HG03108 (cell line): ENCODE results near the gene MTX2.
"Not testable (repeated sequence)": the region's sequence is repeated elsewhere in the genome, so short reads cannot be mapped to it uniquely, and the experiment has no call there.

Experiments
- ATAC-seq: cut with Tn5 transposase; IDR thresholded peaks from one replicate; pipeline ENCODE4 v1.9.1; 2021; ENCODE audit warnings: moderate library complexity; ENCODE audit not compliant: unreplicated experiment

Gene MTX2

DNA sequence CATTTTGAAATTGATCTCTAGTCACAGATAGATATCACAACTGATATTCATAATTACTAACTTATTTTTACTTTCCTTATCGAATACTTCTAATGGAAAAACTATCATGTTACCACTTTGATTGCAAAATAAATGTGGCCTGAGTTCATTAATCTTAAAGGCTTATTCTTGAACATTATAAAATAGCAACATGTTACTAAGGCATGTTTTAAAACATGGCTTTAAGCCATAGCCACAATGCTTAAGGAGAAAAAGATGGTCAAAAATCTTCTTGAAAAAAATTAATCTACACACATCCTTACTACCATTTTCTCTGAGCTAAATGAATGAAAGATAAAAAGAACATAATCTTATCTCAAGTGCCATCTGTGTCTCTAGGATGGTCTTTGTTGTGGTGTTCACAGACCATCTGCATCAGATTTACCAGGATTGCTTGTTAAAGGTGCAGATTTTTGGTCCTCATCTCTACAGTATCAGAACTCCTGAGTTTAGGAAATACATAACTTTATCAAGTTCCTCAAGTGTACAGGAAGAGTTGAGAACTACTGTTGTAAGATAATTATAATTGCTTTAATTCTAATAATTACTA lies 15.3 kb downstream of the MTX2 start:
- ATAC-seq, result no peak

DNA sequence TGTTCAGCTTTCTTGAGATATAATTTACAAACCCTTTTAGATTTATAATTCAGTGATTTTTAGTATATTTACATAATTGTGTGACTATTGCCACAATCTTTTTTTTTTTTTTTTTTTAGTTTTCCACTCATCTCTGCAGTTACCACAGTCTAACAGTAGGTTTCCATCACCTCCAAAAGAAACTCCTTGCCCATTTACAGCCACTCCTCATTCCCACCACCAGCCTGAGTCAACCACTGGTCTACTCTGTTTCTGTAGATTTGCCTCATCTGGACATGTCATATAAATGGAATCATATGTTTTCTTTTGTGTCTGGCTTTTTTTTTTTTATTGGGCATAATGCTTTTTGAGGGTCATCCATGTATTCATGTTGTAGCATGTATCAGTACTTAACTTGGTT lies 16.1 kb downstream of the MTX2 start:
- no peak for ATAC-seq

DNA sequence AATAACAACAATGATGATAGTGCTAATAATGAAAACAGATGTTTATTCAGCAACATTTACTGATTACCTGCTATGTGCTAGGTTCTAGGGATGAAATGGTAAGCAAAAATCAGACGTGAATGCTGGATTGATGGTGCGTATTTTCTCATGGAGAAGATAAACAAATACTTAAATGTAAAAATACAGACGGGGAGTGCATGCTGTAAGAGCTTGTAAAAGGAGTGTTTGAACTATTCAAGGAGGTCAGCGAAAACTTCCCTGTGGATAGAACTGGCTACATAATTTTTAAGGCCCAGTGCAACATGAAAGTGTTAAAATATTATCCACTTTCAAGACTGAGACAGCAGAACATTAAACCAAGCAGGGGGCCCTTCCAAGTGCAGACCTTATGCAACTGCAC lies 22.1 kb downstream of the MTX2 start:
- no peak for ATAC-seq

DNA sequence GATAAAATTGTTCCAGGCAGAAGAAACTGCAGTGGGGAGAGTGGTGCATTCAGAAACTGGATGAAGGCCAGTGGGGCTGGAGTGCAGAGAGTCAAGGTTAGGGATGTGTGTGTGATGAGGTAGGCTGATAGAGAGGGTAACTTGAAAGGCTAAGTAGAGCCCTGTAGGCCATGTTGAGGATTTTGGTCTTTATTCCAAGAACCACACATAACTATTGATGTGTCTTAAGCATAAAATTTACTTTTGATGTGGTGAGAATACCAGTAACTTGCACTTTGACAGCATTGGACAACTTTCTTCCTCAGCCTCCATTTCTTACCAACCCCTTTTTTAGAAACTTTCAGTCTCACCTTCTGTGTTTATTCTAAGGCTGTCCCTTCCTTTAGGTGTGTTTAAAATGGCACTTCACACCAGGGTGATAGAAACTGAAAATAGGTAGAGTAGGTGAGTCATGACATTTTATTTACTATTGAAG lies 22.6 kb downstream of the MTX2 start:
- peak; percentile 93 for ATAC-seq

DNA sequence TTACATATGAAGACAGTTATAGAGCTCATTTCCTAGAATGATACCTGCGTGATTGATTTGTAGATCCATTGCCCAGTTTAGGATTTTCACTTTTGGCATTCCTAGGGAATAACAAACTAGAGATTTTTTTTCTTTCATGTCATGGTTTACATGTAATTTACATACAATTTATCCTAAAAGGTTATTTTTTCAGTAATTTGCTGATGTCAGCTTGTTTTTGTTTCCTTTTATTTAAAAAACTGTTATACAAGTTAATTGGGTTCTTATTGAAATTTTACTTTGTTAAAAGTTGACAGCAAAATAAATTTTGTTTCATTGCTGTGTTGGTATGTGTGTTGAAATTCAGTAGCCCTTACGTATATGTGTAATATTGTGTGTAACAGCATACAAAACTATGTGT lies 23.4 kb downstream of the MTX2 start:
- ATAC-seq, result no peak

DNA sequence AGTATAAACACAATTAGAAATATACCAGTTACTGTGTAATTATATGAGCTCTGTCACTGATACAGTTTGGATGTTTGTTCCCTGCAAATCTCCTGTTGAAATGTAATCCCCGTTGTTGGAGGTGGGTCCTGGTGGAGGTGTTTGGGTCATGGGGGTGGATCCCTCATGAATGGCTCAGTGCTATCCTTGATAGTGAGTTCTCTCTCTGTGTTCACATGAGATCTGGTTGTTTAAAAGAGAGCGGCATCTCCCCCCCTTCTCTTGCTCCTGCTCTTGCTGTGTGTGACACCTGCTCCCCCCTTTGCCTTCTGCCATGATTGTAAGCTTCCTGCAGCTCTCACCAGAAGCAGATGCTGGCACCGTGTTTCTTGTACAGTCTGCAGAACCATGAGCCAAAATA lies 24.1 kb downstream of the MTX2 start:
- ATAC-seq, result no peak

DNA sequence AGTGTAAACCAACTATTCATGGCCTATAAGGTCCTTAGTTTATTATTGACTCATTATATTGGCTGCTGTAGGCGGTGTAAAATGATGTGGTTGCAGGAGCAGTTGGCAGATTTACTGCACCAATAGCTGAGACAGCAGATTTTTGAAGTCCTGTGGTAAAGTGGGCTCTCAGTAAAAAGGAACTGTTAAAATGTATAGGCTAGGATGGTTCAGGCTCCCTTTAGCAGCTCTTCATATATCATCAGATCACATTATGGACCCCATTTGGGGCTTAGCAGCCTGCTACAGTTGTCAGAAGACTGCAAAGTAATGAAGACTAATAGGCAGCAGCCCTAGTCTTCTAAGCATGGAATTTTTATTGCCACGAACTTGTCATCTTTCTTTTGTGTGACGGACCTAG lies 27.8 kb downstream of the MTX2 start:
- no peak for ATAC-seq

DNA sequence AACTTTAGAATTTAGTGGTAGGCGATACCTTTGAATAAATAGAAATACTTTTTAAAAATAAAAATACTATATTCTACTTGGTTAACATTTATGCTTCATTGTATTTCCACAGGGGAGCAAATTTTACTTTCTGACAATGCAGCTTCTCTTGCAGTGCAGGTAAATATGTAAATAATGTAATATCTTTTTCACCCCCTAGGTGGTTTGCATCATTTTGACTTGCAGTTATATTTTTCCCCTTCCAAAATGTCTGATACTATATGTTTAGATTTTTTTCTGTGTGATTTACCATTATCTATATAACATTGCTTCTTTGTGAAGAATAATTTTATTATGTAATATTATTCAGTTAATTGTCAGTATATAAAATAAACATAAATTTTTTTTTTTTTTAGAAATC lies 28.5 kb downstream of the MTX2 start:
- ATAC-seq, result no peak

DNA sequence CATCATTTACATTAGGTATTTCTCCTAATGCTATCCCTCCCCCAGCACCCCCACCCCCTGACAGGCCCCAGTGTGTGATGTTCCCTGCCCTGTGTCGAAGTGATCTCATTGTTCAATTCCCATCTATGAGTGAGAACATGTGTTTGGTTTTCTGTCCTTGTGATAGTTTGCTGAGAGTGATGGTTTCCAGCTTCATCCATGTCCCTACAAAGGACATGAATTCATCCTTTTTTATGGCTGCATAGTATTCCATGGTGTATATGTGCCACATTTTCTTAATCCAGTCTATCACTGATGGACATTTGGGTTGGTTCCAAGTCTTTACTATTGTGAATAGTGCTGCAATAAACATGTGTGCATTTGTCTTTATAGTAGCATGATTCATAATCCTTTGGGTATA lies 36.8 kb downstream of the MTX2 start:
- not testable (repeated sequence) for ATAC-seq

DNA sequence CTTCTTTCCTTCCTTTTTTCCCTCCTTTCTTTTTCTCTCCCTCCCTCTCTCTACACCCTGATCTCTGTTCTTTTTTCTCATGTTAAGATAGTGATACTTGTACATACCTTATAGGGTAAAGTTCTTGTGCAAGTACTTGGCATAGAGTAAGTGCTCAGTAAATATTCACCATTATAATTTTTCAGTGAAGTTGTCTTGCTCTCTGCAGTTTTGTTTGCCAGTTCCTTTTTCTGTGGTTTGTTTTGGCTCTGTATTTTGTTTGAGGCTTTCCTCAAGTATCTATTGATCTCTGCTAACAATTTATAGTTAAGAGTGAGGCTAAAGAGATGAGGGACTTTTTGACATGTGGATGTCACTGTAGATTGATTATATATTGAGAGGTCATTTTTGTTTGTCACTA lies 48.0 kb downstream of the MTX2 start:
- ATAC-seq, result no peak

DNA sequence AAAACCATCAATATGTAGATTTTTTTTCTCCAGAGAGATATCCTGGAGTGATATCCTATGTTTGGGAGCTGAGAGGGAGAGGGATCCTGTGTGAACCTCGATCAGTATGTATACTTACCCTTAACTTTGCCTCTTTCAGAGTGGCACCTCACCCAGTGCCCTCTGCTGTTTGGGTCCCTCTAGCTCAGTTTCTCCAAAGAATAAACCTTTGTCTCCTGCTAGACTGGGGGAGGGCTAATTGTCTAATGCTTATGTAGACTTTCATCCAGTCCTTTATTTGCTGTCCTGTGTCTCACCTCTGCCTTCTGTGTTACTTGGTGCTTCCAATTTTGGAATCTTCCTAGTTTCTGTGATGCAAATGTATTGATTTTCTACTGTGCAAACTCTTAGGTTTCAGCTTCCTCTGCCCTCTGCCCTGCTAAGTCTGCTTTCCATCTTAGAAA lies 48.4 kb downstream of the MTX2 start:
- ATAC-seq, result no peak

DNA sequence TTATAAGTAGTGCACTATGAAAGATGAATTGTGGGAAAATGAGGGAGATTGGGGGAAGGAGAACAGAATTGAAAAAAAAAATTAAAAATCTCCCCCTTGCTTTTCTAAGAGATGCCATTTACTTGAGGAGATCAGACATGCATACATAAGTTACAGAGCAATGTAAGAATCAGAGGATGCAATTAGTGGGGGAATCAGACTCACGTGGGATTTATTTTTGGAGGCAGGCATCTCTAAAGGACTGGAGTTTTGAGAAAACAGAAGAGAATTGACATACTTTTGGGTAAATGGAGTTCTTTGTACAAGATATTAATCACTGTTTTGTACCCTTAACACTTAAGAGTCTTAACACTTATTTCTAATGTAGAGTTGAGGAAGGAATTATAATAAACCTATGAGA lies 52.7 kb downstream of the MTX2 start:
- ATAC-seq, result no peak

DNA sequence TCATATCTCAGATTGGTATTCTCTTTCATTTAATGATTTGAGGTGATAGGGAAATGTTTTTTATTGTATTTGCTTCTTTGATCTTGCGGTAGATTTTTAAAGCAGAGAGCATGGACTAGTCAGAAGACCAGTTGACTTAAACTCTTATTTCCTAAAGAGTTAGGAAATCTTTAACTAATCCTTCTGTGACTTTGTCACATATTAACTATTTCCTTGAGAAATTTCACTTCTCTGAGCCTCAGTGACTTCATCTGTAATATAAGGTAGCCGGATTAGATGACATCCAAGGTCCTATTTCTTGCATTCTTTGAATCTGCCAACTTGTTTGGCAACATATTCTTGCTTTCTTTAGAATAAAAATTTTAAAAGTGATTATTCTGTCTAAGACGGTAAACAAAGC lies 55.6 kb downstream of the MTX2 start:
- ATAC-seq, result no peak

DNA sequence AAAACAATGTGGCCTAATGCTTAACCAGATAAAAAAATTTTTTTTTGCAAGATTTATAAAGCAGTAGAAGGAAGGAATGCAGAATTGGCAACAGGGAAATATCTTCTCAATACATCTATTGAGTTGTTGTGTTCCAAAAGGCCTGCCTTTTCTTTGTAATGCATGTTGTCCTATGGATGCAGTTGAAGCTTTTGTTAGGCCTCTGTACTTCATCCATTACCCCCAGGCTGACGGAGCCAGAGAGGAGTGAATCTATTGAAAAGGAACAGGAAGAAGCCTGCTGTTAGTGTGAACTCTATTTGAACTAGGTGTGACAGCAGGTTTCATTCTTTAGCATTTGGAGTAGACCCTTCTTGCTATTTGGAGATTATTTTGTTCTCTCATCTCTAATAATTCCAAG lies 56.5 kb downstream of the MTX2 start:
- no peak for ATAC-seq

DNA sequence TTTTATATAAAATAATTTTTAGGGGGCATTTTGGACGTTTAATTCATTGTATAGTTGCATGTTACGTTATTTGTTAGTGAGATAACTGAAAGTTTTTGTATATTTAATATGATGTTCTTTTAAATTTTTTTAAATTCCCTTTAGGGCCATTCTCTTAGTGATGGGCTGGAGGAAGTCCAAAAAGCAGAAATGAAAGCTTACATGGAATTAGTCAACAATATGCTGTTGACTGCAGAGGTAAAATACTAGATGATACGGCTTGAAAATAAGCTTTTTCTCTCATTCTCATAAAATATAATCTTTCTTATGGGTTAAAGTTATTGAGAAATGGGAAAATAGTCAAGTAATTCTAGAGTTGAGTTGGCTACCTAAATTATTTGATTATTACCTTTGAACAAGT lies 58.9 kb downstream of the MTX2 start:
- no peak for ATAC-seq

DNA sequence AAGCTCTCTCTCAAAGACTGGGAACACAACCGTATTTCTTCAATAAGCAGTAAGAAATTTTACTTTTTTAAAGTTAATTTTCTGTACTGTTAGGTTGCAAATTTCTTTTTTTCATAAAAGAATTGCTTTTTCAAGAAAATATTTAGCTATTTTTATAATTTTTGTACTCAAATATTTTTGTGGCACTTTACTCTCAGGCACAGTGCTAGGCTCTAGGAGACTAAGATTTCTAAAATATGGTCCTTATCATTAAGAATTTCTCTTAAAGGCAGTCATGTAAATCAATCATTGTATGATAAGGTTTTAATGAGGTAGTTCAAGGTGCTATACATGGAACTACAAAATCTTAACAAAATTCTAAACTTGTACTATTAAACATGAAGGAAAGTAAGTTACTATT lies 61.4 kb downstream of the MTX2 start:
- no peak for ATAC-seq

DNA sequence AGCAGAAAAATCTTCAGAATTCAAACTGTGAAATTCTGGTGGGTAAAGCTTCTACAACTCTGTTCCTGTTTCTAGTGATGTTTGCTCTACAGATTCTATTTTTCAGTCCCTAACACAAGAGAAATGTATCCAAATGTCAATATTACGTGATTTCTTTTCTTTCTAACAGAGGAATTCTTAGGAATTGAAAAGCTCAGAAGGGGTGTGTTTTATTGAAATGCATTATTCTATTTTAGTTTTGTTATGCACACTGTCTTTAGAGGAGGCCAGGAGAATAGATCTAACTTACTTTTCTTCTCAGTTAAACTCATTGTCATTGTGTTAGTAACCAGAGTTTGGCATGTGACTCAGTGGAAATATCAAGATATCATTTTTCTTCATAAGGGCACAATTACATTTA lies 62.4 kb downstream of the MTX2 start:
- no peak for ATAC-seq

DNA sequence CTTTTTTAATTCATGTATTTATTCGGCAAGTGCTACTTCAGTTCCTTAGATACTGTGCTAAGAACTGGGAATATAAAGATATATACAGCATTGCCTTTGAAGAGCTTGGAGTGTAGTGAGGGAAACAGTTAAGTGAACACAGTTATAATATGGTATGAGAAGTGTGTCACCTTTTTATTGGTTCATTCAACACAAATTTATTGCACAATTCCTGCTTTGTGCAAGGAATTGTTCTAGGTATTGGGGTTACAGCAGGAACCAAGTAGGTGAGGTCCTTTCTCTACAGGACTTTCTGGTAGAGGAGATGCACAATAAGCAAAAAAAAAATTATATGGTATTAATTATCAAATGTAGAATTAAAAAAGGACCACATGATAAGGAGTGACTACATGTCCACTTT lies 65.5 kb downstream of the MTX2 start:
- ATAC-seq, result no peak

DNA sequence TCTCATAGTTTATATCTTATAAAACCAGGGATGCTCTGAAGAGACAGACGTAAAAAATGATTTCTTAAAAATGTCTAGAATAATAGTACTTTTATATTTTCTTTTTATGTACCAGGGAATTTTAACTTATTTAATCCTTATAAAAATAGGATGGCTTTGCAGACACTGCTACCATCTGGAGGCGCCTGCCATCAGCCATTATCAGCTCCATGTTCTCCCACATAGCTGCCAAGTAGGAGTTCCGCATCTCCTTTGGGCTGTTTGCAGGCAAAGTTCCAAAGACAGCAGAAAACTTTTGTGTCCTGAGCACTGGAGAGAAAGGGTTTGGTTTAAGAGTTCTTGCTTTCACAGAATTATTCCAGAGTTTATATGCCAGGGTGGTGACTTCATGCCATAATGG lies 69.2 kb downstream of the MTX2 start:
- ATAC-seq, result no peak

DNA sequence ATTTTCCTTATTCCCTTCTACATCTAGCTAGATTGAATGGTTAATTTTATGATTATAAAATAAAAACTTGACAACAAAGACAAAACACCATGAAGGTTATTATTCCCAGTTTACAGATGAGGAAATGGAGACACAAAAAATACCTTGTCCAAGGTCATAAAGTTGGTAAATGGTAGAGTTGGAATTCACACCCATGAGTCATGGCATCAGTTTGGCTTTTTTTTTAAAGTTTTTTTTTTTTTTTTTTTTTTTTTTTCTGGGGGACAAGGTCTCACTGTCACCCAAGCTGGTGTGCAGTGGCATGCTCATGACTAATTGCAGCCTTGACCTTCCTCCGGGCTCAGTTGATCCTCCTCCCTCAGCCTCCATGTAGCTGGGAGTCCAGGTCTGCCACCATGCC lies 70.0 kb downstream of the MTX2 start:
- ATAC-seq, result no peak

DNA sequence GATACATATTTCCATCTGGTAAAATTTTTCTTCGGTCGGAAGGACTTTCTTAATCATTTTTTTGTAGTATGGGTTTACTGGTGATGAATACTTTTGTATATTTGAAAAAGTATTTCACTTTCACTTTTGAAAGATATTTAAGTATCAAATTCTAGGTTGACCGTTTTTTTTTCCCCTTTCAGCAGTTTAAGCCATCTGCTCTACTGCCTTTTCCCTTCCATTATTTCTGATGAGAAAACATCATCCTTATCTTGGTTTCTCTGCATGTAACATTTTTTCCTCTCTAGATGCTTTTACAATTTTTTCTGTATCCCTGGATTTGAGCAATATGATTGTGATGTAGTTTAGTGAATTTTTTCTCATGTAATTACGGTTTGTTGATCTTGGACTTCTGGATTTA lies 87.0 kb downstream of the MTX2 start:
- no peak for ATAC-seq

DNA sequence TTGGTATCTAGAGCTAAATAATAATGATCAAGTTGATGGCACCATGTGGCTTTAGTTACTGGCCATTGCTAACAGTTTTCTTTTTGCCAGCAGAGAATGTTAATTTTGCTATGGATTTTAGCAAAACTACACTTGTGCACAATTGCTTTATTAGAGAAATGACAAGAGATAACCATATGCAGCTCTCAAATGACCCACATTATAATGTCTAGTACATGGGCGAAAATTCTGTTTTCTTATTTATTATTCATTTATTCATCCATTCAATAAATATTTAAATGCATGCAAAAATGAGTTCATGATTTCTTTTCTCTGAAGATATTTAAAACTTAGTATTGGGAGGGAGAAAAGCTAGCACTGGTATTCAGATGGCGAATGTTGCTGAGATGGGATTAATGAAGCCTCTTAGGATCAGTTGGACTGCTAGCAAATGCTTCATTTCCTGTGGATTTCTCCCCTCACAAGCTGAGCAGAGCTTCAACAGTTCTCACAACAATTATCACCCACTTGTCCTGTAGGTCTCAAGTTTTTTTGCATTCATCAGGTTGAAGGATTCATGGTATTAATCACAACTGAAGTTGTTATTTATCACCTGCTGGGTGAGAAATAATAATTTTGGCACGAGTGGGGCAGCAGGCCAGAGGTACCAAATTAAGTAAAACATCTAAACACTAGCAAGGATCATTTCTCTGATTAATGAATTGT lies 95.2 kb downstream of the MTX2 start:
- no peak for ATAC-seq

DNA sequence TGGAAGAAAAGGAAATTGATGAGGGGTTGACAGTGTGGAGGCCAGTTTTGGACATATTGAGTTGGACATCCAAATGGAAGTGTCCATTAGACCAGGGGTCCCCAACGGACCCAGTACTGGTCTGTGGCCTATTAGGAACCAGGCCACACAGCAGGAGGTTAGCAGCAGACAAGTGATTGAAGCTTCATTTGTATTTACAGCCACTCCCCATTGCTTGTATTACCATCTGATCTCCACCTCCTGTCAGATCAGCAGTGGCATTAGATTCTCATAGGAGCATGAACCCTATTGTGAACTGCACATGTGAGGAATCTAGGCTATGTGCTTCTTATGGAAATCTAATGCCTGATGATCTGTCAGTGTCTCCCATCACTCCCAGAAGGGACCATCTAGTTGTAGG lies 99.1 kb downstream of the MTX2 start:
- no peak for ATAC-seq
